ENCODE results near the gene GRK5. TPM values are rescaled to one million over a fixed set of nuclear protein-coding genes. Genes with fewer than 3 reads are reported as not detected.

GRK5 gene
- total and polyA plus RNA-seq, 2 donors from 2014 or later: 7.3 to 18.7 TPM

- TF ChIP-seq CTCF (IDR thresholded peaks at IDR 0.05; ENCODE audit: borderline replicate concordance, extremely low read depth, insufficient read depth): no peak
- Histone ChIP-seq H3K36me3 (ENCODE audit: control insufficient read depth in 2 of 3, insufficient read depth in 3 of 3, low read length in 3 of 3) (no peaks in the 10 kb centered on the region), H3K27ac (ENCODE audit: low read depth in 2 of 2, low read length in 2 of 2) (no peak overlapping the region), H3K9ac (ENCODE audit: low read length in 3 of 3) (no peak overlapping the region), H3K9me3 (ENCODE audit: control insufficient read depth in 2 of 3, insufficient read depth in 1 of 3, low read length in 3 of 3) (no peaks in the 10 kb centered on the region), H3K27me3 (ENCODE audit: control insufficient read depth, insufficient read depth, low read length) (no peaks in the 10 kb centered on the region), H3K4me1 (ENCODE audit: control insufficient read depth in 2 of 3, insufficient read depth in 2 of 3, low read depth in 1 of 3, low read length in 3 of 3) (no peaks in the 10 kb centered on the region), H3K4me3 (ENCODE audit: low read length in 3 of 3) (no peak overlapping the region)
- no peak for DNase-seq
- FAIRE-seq: no peak
- intact Hi-C loops (cut with DNase I): no loop called here
Measured at GRCh38 chr10:119328223-119328622, 120.9 kb downstream of the GRK5 start.

GRCh38 chr10:119330342-119330741, 123.0 kb downstream of the GRK5 start:
- Histone ChIP-seq H3K36me3 (ENCODE audit: control insufficient read depth in 2 of 3, insufficient read depth in 3 of 3, low read length in 3 of 3) (no peaks in the 10 kb centered on the region), H3K27me3 (ENCODE audit: control insufficient read depth, insufficient read depth, low read length) (no peaks in the 10 kb centered on the region), H3K4me1 (ENCODE audit: control insufficient read depth in 2 of 3, insufficient read depth in 2 of 3, low read depth in 1 of 3, low read length in 3 of 3) (no peaks in the 10 kb centered on the region), H3K9me3 (ENCODE audit: control insufficient read depth in 2 of 3, insufficient read depth in 1 of 3, low read length in 3 of 3) (no peaks in the 10 kb centered on the region), H3K27ac (ENCODE audit: low read depth in 2 of 2, low read length in 2 of 2) (no peak overlapping the region), H3K9ac (ENCODE audit: low read length in 3 of 3) (no peak overlapping the region), H3K4me3 (ENCODE audit: low read length in 3 of 3) (no peak overlapping the region)
- TF ChIP-seq CTCF (IDR thresholded peaks at IDR 0.05; ENCODE audit: borderline replicate concordance, extremely low read depth, insufficient read depth): no peak
- FAIRE-seq (no peak), DNase-seq (no peak)
- intact Hi-C loops (cut with DNase I): no loop called here

GRCh38 chr10:119331061-119331460, 123.7 kb downstream of the GRK5 start:
- DNase-seq (no peak), FAIRE-seq (no peak)
- Histone ChIP-seq H3K27ac (ENCODE audit: low read depth in 2 of 2, low read length in 2 of 2) (no peak overlapping the region), H3K36me3 (ENCODE audit: control insufficient read depth in 2 of 3, insufficient read depth in 3 of 3, low read length in 3 of 3) (no peaks in the 10 kb centered on the region), H3K4me1 (ENCODE audit: control insufficient read depth in 2 of 3, insufficient read depth in 2 of 3, low read depth in 1 of 3, low read length in 3 of 3) (no peaks in the 10 kb centered on the region), H3K9ac (ENCODE audit: low read length in 3 of 3) (no peak overlapping the region), H3K9me3 (ENCODE audit: control insufficient read depth in 2 of 3, insufficient read depth in 1 of 3, low read length in 3 of 3) (no peaks in the 10 kb centered on the region), H3K4me3 (ENCODE audit: low read length in 3 of 3) (no peak overlapping the region), H3K27me3 (ENCODE audit: control insufficient read depth, insufficient read depth, low read length) (no peaks in the 10 kb centered on the region)
- TF ChIP-seq CTCF (IDR thresholded peaks at IDR 0.05; ENCODE audit: borderline replicate concordance, extremely low read depth, insufficient read depth): no peak
- intact Hi-C loops (cut with DNase I): no loop called here

GRCh38 chr10:119333146-119333792, 125.9 kb downstream of the GRK5 start:
- H3K4me1 ChIP-seq (ENCODE audit: control insufficient read depth in 2 of 3, insufficient read depth in 2 of 3, low read depth in 1 of 3, low read length in 3 of 3): no peaks in the 10 kb centered on the region
- no peak overlapping the region for H3K27ac ChIP-seq (ENCODE audit: low read depth in 2 of 2, low read length in 2 of 2)
- H3K27me3 ChIP-seq (ENCODE audit: control insufficient read depth, insufficient read depth, low read length): no peaks in the 10 kb centered on the region
- H3K4me3 ChIP-seq (ENCODE audit: low read length in 3 of 3): no peak overlapping the region
- H3K9ac ChIP-seq (ENCODE audit: low read length in 3 of 3): no peak overlapping the region
- intact Hi-C loops (cut with DNase I): no loop called here
- no peaks in the 10 kb centered on the region for H3K9me3 ChIP-seq (ENCODE audit: control insufficient read depth in 2 of 3, insufficient read depth in 1 of 3, low read length in 3 of 3)
- no peaks in the 10 kb centered on the region for H3K36me3 ChIP-seq (ENCODE audit: control insufficient read depth in 2 of 3, insufficient read depth in 3 of 3, low read length in 3 of 3)
- no peak for TF ChIP-seq CTCF (IDR thresholded peaks at IDR 0.05; ENCODE audit: borderline replicate concordance, extremely low read depth, insufficient read depth)
- DNase-seq (no peak), FAIRE-seq (no peak)
